HG03108 (cell line): ENCODE measurements around the gene MTG1.
"Not testable (repeated sequence)": the region's sequence is repeated elsewhere in the genome, so short reads cannot be mapped to it uniquely, and the experiment has no call there.

Source experiments
- ATAC-seq: cut with Tn5 transposase; IDR thresholded peaks from one replicate; pipeline ENCODE4 v1.9.1; 2021; ENCODE audit warnings: moderate library complexity; ENCODE audit not compliant: unreplicated experiment

The MTG1 gene

DNA sequence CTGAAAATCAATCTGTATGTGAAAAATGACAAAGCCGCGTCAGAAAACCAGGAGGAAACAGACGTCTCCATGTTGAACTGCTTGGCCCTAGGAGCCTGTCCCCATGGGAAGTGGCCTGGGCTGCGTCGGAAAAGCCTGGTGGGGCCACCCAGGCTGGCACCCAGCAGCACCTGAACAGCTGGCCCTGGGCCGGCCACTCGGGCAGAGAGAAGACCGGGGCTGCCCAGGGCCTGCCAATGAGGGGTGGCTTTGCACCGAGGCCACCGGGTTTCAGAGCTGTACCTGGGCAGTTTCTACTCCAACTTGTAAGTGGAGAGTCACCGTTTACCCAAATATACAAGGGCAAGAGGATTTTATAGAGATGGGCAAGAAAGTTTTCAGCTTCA is 35.0 kb upstream of the MTG1 start:
- ATAC-seq = no peak

DNA sequence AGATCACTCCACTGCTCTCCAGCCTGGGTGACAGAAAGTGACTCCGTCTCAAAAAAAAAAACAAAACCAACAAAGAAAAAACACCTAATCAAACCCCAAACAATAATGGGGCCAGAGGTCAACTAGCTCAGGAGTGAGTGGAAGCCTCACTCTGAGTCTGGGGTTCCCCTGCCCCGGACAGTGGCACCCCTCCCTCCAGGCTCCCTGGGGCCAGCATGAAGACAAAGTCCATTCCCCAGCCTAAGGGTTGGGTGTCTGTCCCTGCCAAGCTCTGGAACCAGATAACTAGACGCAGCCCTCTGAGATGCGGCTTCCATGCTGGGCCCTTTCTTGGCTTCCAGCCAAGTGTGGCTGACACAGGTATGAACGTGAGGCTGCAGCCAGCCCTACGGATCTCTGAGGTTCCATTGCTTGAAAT is 34.4 kb upstream of the MTG1 start:
- ATAC-seq = no peak

DNA sequence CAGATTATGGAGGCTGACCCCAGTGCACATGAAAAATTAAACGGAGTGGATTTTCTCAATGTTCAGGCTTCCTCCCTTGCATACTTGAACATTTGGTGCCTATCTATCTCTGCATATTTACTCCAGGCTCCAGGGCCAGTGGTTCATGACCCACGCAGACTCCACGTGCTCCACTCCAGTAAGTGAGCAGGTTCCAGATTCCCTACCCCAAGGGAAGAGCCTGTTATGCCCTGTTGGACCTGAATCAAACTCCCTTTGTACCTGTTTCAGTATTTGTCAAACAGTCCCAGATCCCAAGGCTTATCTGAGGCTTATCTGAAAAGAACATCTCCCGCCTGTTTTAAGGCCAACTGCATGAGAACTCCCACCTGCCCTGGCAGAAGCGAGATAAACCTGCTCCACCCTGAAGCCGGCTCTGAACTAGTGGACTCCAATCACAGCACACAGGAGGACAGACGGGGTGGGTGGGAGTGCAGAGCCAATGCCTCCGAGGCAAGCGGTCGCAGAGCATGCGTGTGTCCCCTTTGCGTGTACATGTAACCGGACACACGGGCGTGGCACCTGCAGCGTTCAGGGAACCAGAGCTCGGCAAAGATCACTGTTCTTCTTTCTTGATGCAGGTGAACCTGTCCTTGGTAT is 33.9 kb upstream of the MTG1 start:
- ATAC-seq = no peak

DNA sequence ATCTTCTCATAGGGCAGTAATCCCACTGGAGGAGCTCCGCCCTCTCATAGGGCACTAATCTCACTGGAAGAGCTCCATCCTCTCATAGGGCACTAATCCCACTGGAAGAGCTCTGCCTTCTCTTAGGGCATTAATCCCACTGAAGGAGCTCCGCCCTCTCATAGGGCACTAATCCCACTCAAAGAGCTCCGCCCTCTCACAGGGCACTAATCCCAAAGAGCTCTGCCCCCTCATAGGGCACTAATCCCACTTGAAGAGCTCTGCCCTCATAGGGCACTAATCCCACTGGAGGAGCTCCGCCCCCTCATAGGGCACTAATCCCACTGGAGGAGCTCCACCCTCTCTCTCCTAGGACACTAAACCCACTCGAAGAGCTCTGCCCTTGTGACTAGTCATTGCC is 32.7 kb upstream of the MTG1 start:
- no peak for ATAC-seq

DNA sequence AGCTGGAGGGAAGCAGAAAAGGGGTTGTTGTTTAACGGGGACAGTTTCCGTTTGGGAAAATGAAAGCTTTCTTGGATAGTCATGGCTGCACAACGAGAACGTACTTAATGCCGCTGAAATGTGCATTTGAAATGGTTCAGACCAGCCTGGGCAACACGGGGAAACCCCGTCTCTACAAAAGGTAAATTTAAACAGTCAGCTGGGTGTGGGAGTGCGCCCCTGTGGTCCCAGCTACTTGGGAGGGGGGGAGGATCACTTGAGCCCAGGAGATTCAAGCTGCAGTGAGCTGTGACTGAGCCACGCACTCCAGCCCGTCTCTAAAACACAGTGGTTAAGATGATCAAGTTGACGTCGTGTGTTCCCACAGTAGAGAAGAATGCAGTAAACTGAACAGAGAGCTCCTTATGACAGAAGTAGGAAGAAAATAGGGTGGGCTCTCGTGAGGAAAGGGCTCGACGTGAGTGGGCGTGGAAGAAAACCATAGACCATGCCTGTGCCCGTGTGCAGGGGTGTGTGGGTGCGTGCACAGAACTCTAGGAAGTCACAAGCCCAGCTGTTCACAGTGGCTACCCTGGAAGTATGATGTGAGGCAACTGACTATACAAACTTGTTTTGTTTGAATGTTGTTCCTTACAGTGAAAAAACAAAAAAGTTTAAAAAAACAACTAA is 32.0 kb upstream of the MTG1 start:
- ATAC-seq = no peak

DNA sequence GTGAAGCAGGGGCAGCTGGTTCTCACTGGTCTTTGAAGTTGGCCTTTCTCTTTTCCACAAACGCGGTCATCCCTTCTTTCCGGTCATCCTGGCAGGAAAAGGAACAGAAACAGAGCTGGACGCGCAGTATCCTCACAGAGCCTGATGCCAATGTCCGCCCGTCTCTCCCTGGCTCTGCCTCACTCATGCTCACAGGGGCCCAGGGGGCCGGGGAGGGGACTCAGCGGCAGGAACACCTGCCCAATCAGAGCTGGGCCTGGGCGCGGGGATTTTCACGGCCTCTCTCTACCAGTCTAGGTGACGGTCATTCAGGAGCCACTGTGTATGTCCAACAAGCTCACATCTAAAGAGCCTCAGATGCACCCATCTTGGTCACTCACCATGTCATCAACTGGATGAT is 31.1 kb upstream of the MTG1 start:
- ATAC-seq = no peak

DNA sequence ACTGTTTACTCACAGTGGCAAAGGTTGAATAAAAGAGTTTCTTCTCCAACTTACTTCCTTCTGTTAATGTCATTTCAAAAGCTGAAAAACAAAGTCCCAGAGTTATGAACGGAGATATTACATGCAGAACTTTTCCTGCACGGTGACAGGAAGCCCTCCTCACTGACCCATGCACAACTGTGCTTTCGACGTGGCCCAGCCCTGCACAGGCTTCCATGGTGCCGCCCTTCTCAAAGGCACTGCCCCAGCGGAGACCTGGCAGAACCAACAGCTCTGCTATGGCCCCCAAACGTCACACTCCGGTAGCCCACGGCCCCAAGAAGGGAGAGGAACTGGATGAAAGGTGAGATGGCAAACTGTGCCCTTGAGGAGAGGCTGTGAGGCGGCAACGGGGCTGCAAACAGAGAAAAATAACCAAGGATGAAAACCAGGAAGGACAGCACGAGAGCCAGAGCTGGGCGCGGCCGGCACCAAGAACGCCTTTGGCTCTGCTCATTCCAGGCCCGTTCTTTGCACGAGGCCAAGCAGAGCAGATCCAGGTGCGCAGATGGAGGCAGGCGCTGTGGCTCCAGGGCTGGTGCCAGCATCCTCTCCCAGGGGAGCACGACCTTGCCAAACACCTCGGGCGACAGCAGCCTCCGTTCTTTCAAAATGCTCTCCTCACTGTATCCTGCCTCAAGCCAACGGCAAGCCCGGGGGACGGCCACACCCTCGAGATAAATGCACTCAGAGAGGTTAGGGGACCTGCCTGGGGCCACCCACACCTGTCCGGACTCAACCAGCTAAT is 29.1 kb upstream of the MTG1 start:
- no peak for ATAC-seq

DNA sequence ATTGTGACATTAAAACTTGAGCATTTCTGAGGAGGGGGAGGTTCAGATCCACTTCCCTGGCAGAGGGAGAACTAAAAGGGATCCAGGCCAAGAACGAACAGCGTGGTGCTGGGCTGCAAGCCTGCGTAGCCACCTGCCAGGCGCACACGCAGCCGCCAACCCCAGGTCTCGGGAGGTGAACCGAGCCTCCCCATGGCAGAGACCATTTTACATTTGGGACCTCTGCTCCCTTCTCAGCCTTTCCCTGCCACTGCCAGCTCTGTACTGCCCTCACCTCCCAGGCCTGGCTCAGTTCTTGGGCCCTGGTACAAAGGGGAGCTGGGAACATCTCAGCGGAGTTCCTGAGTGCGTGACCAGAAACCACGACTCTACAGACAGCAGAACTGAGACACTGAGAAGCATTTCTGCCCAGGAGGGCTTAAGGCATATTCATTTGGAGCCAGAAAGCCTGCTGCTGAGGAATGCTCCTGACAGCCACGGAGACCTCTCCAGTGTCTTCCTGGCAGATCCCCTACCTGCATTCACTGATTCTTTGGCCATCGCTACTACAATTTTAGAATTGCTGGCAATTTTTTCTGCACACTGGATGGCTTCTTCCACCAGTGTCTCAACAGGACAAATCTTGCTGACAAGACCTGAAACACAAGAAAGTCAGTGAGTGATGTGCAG is 28.4 kb upstream of the MTG1 start:
- ATAC-seq = no peak

DNA sequence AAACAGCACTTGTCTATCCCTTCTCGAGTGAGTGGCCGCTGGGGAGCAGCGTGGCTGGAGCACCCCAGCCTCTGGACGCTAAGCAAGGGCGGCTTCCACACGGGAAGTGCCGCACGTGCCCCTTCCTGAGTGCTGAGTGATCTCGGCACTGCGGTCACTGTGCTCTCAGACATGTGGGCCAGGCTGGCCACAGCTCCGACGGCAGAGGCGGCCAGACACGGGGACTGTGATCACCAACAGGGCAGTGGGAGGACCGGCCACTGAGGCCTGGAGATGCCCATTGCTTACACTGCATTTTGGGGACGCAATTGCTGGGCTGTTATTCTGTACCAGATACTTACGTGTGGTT is 27.9 kb upstream of the MTG1 start:
- ATAC-seq = no peak

DNA sequence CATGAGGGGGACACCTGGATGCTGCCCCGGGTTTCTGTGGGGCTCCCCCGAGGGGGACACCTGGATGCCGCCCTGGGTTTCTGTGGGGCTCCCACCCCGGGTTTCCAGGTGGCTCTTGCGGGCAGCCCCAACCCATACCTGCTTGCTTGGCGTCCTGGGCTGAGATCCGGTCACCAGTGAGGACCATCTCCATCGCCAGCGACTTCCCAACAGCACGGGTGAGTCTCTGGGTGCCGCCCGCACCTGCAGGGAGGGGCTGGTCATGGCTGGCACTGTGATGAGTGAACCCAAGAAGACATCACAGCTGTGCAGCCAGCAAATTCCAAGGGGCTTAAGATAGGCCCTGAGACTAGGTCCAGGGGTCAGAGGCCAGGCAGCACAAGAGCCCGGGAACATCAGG is 27.2 kb upstream of the MTG1 start:
- ATAC-seq = no peak

DNA sequence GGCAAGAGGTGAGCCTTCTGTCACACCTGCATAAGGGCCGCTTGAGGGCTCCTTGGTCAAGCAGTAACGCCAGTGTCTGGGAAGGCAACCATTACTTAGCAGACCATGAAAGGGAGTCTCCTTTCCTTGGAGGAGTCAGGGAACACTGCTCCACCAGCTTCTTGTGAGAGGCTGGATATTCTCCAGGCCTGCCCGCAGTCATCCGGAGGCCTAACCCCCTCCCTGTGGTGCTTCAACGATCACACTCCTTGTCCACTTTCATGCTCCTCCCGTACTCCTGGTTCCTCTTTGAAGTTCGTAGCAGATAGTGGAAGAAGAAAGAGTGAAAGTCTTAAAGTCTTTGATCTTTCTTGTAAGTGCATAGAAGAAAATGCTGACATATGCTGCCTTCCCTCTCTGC is 26.5 kb upstream of the MTG1 start:
- ATAC-seq = not testable (repeated sequence)

DNA sequence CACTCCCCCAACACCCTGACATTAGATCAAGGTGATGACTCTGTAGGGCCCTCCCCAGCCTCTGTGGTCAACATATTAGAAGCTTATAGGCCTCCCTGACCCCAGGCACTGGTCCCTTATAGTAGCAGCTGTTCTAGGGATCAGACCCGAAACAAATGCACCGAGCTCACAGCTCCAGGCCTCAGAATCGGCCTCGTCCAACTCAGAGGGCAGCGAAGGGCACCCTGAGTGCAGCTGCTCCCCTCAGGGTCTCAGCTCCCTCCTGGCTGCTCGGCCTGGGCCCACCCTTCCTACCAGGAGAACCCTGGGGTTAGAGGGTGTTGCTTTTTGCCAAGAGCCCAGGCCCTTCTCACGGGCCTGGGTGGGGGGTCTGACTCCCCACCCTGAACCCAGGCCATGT is 25.8 kb upstream of the MTG1 start:
- no peak for ATAC-seq

DNA sequence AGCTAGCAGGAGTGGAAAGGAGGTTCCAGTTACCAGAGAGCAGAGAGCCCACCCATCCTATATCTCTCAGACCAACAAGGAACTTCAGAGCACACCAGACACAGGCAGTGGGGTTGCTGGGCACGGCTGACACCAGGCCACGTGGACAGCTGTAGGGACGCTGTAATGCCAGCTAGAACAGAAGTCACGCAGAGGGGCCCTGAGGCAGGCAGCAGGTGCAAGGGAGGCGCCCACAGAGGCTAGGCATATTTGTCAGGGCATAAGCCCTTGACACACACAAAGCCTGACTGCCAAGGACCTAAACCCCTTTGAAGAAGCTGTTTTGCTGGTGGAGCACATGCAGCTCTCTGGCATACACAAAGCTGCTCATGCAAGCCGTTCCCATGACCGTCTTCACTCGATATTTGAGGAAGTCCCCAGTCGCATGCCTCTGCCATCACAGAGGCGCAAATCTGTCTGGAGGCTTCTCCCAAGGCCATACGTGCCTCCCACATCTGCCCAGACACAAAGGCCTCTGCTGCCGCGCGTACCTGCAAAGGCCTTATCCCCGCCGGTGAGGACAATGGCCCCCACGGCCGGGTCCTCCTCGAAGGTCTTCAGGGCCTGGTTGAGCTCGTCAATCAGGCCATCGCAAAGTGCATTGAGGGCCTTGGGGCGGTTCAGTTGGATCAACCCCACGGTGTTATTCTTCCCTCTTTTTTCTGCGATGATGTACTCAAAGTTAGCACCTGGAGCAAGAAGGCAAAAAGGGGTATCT is 23.7 kb upstream of the MTG1 start:
- ATAC-seq = no peak

DNA sequence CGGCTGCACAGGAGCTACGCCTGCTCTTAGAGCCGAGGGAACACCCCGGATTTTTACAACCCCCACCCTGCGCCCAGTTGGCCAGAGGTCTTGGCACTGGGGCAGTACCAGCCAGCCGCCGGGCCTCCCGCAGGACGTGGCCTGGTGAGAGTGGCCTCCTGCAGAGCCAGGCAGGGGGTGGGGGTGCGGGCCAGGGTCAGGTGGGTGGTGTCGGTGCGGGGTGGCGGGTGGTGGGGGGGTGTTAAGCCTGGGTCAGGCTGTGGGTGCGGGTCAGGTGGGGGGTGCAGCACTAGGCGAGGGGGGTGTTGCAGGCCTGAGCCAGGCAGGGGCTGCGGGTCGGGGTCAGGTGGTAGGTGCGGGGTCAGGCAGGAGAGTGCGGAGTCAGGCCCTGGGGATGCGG is 21.4 kb upstream of the MTG1 start:
- no peak for ATAC-seq

DNA sequence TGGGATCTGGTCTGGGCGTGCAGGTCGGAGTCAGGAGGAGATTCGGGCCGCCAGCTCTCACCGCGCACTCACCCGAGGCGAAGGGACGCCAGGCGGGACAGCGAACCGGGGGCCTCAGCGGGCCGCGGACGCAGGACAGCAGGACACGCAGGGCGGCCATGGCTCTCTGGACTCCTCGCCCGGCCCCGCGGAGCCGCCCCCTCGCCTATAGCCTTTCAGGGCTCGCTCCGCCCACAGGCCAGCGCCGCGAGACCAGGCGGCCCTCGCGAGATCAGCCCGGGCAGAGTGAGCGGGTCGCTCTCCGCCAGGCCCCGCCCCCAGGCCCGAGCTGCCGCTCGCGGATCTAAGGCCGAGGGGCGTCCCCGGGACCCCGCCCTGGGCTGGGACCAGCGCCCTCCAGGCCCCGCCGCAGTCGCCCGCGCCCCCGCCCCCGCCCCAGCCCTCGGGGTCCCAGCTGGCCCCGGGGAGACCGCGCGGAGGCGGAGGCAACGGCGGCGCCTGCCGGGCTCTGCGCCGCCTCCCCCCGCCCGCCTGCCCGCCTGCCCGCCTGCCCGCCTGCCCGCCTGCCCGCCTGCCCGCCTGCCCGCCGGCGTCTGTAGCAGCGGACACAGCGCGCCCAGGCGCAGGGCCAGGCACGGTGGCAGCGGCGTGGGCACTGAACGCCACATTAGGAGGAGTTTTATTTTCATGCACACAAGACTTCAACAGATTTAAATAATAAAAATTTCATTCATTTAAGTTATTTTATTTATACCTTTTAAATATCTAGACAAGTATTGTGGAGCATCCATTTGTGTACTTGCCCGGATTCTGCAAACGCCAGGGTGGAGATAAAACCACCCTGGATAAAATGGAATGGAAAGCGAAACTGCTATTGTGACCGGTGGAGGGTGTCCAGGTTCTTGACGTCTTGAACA is 20.5 kb upstream of the MTG1 start, which contains the start of gene ECHS1:
Gene ECHS1, minus strand, starts transcription at position 181 of the 917 bp plus-strand sequence. Its CDS starts 21 bp downstream, at position 160.
- ATAC-seq = peak; percentile 96

DNA sequence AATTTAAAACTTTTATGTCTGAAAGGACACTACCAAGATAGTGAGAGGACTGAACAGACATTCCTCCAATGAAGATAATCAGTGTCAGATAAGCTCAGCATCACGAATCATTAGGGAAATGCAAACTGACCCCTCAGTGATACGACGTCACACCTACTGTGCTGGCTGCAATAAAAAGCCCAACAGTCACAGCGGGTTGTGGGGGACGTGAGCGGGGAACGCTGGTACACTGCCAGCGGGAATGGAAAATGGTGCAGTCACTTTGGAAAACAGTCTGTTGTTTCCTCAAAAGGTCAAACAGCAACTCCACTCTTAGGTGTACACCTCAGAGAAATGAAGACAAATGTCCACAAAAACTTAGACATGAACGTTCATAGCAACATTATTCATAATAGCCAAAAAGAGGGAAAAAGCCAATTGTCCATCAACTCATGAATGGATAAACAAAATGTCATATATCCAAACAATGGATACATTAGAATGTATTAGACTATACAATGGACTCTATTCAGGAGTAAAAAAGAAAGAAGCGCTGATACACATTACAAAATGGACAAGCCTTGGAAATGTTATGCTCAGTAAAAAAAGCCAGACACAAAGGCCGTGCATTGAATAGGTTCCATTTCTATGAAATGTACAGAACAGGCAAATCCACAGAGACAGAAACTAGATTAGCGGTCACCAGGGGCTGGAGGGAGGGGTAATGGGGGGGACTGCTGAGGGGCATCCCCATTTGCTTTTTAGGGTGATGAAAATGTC is 18.4 kb upstream of the MTG1 start:
- ATAC-seq = no peak

DNA sequence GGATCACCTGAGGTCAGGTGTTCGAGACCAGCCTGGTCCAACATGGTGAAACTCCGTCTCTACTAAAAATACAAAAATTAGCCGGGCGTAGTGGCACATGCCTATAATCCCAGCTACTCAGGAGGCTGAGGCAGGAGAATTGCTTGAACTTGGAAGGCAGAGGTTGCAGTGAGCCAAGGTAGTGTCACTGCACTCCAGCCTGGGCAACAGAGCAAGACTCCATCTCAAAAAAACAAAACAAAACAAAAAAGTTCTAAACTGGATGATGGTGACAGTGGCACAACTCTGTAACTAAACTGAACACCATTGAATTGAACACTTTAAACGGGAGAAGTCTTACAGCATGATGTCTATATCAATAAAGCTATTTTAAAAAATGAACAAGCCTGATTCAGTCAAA is 17.8 kb upstream of the MTG1 start:
- ATAC-seq = not testable (repeated sequence)

DNA sequence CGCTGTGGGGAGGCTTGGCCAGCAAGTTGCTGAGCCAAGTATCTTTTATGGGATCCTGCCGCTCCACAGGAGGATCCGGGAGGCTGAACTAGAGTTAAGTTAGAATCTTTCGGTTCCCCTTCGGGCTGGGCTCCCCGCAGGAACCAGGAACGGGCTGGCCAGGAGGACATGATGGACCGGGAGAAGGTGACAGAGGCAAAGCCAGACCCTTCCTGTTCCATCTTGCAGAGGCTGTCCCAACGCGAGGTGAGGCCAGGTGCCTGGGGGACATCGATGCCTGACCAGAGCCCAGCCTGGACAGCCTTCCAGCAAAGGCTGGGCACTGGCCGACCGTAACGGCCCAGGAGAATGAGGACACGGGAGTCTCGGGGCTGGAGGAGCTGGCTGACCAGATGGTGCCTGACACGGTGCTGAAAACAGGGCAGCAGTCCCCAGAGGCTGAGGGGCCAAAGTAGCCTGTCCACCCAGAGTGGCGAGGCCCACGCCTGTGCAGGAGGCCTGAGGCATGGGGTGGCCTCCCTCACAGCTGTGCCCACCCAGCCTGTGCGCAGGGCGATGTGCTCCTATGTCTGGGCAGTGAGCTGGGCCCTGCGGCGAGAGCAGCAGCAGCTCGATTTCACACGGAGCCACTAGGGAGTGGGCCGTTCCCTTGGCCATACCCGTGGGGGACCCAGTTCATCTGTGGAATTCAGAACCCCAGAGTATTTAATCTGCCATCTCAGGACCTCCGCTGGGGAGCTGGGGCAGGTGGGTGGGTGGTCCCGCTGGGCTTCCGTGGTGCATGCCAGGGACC is 16.7 kb upstream of the MTG1 start:
- no peak for ATAC-seq
